ENCODE data around the gene ODC1.

- TF ChIP-seq POLR2AphosphoS5 (IDR thresholded peaks at IDR 0.05) (no peak), CTCF (IDR thresholded peaks at IDR 0.05) (no peak)
Measured at GRCh38 chr2:10440736-10441135, 7.4 kb downstream of the ODC1 start.
